Activated CD4-positive, alpha-beta T cell treated with anti-CD3 and anti-CD28 coated beads for 36 hours (primary cell): ENCODE data around the gene FERMT3. TPM values are rescaled to one million over a fixed set of nuclear protein-coding genes. Genes with fewer than 3 reads are reported as not detected.

Experiments used
- ATAC-seq: fragments of 200-7000 bp; cut with Tn5 transposase; one replicate; pipeline ENCODE4 v1.10.0; 2021; ENCODE audit warnings: mild to moderate bottlenecking, moderate library complexity
- CTCF ChIA-PET: fragments of 350-600 bp; sonication (Branson Sonifier 250); formaldehyde crosslinking; loops from one replicate; lab custom pipeline; 2021; ENCODE audit warnings: antibody characterized with exemption; lab: Charles Lee
- POLR2A ChIA-PET: fragments of 350-600 bp; sonication (Branson Sonifier 250); formaldehyde crosslinking; loops from one replicate; lab custom pipeline; 2021; ENCODE audit warnings: antibody characterized with exemption, inconsistent platforms; lab: Charles Lee
- DNase-seq: peaks from one replicate; pipeline ENCODE4 v3.0.0-alpha.2; 2020
- H3K27ac Mint-ChIP-seq: one replicate; pipeline ENCODE4 v1.8.0; 2021; ENCODE audit warnings: mixed read lengths
- H3K27me3 Mint-ChIP-seq: one replicate; pipeline ENCODE4 v1.8.0; 2021; ENCODE audit warnings: mixed read lengths
- H3K36me3 Mint-ChIP-seq: one replicate; pipeline ENCODE4 v1.8.0; 2021; ENCODE audit warnings: low read depth, mixed read lengths
- H3K4me1 Mint-ChIP-seq: one replicate; pipeline ENCODE4 v1.8.0; 2021; ENCODE audit warnings: mixed read lengths
- H3K4me3 Mint-ChIP-seq: one replicate; pipeline ENCODE4 v1.8.0; 2021; ENCODE audit warnings: mild to moderate bottlenecking, moderate library complexity, mixed read lengths
- H3K9me3 Mint-ChIP-seq: one replicate; pipeline ENCODE4 v1.8.0; 2021; ENCODE audit warnings: low read depth, mixed read lengths
- intact Hi-C, 2 experiments: fragments of 100-400 bp; cut with DNase I in 1 of 2; cut with micrococcal nuclease in 1 of 2; formaldehyde crosslinking; loops; one replicate each; pipeline versions ENCODE4 v1.14.2 to v1.15.1; 2022 to 2024; cut with DNase I, micrococcal nuclease
- total RNA-seq, 2 experiments: library from RNA; stranded (reverse); gene quantifications; one replicate each; pipeline ENCODE4 v1.2.3, GENCODE V29; 2021

FERMT3 gene
- total RNA-seq, 2 experiments from 2014 or later: 182 to 184 TPM

DNA sequence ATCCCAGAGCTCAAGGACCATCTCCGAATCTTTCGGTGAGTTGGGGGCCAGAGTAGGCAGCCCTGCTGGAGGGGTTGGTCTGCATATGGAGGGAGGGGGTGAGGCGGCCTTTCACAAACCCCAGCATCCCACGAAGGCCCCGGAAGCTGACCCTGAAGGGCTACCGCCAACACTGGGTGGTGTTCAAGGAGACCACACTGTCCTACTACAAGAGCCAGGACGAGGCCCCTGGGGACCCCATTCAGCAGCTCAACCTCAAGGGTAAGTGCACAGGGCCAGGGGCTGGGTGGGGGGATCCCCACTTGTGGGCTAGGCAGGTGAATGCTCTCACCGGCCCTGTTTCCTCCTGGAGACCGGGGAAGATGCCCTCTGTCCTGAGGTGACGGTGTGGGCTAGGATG is 13.2 kb downstream of the FERMT3 start:
- ATAC-seq (no peak), DNase-seq (no peak)
- CTCF ChIA-PET: no interaction called here

GRCh38 chr11:64220271-64220670 is 13.8 kb downstream of the FERMT3 start:
- peaks cover 31% of the 10 kb centered on the region for H3K36me3 Mint-ChIP-seq
- no peak for DNase-seq
- intact Hi-C loops: no loop called here
- H3K27ac Mint-ChIP-seq: no peak overlapping the region
- CTCF ChIA-PET: no interaction called here
- peaks cover 6% of the 10 kb centered on the region for H3K4me1 Mint-ChIP-seq
- no peak for ATAC-seq
- POLR2A ChIA-PET: no interaction called here
- no peaks in the 10 kb centered on the region for H3K27me3 Mint-ChIP-seq
- no peak overlapping the region for H3K4me3 Mint-ChIP-seq
- H3K9me3 Mint-ChIP-seq: no peaks in the 10 kb centered on the region

More for the DNA sequence above, 13.2 kb downstream of the FERMT3 start:
- POLR2A ChIA-PET: no interaction called here
- H3K27ac Mint-ChIP-seq: no peak overlapping the region
- peaks cover 36% of the 10 kb centered on the region for H3K36me3 Mint-ChIP-seq
- H3K4me1 Mint-ChIP-seq: peaks cover 7% of the 10 kb centered on the region
- H3K4me3 Mint-ChIP-seq: no peak overlapping the region
- no peaks in the 10 kb centered on the region for H3K27me3 Mint-ChIP-seq
- no peaks in the 10 kb centered on the region for H3K9me3 Mint-ChIP-seq
- intact Hi-C loops: no loop called here

DNA sequence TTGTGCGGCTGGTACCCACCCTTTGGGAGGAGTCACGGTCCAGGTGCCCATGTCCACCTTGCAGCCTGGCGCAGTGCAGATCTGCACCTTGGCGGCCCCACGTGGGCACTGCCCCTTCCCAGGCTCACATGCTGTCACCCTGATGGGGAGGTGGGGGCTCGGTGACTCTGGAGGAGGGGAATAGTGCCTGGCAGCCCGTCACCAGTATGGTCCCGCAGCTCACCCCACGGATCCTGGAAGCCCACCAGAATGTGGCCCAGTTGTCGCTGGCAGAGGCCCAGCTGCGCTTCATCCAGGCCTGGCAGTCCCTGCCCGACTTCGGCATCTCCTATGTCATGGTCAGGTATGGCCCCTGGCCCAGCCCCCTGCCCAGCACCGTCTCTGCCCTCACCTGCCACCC is 14.3 kb downstream of the FERMT3 start:
- POLR2A ChIA-PET: no interaction called here
- DNase-seq (no peak), ATAC-seq (no peak)
- CTCF ChIA-PET: no interaction called here
- peaks cover 29% of the 10 kb centered on the region for H3K36me3 Mint-ChIP-seq
- no peak overlapping the region for H3K4me3 Mint-ChIP-seq
- no peak overlapping the region for H3K27ac Mint-ChIP-seq
- no peaks in the 10 kb centered on the region for H3K27me3 Mint-ChIP-seq
- intact Hi-C loops: no loop called here
- peaks cover 6% of the 10 kb centered on the region for H3K4me1 Mint-ChIP-seq
- no peaks in the 10 kb centered on the region for H3K9me3 Mint-ChIP-seq

- intact Hi-C loops: no loop called here
- Mint-ChIP-seq H3K9me3 (no peaks in the 10 kb centered on the region), H3K4me1 (peaks cover 11% of the 10 kb centered on the region), H3K36me3 (peaks cover 20% of the 10 kb centered on the region), H3K27me3 (no peaks in the 10 kb centered on the region), H3K27ac (no peak overlapping the region), H3K4me3 (no peak overlapping the region)
- ChIA-PET POLR2A (interaction anchor here (4.4 kb wide), 1 partner anchor 16 kb away, joined by 28 read pairs; the partner anchor contains the start of gene FERMT3), CTCF (interaction anchor here (0.8 kb wide), 1 partner anchor 8 kb away, joined by 3 read pairs; no protein-coding TSS in a partner anchor)
- DNase-seq: no peak
- no peak for ATAC-seq
Observed at GRCh38 chr11:64222651-64223000, 16.1 kb downstream of the FERMT3 start.

DNA sequence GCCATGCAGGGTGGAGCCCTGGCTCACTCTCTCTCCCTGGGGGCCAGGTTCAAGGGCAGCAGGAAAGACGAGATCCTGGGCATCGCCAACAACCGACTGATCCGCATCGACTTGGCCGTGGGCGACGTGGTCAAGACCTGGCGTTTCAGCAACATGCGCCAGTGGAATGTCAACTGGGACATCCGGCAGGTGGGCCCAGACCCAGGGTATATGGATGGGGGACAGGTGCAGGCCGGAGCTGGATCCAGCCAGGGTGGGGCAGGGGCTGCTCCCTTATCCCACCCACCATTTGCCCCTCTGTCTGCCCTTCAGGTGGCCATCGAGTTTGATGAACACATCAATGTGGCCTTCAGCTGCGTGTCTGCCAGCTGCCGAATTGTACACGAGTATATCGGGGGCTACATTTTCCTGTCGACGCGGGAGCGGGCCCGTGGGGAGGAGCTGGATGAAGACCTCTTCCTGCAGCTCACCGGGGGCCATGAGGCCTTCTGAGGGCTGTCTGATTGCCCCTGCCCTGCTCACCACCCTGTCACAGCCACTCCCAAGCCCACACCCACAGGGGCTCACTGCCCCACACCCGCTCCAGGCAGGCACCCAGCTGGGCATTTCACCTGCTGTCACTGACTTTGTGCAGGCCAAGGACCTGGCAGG is 16.6 kb downstream of the FERMT3 start:
- ChIA-PET CTCF (interaction anchor here (0.6 to 1.5 kb wide), 9 partner anchors 8 to 602 kb away, joined by 3 to 6 read pairs (median 4); partner anchors contain the start of genes FERMT3, PRDX5 and TRMT112), POLR2A (interaction anchor here (0.5 to 4.4 kb wide), 2 partner anchors 11 to 17 kb away, joined by 3 to 28 read pairs; partner anchors contain the start of gene FERMT3)
- intact Hi-C loops: no loop called here
- Mint-ChIP-seq H3K27me3 (no peaks in the 10 kb centered on the region), H3K4me3 (no peak overlapping the region), H3K27ac (no peak overlapping the region), H3K4me1 (peaks cover 16% of the 10 kb centered on the region), H3K9me3 (no peaks in the 10 kb centered on the region), H3K36me3 (peaks cover 18% of the 10 kb centered on the region)
- no peak for ATAC-seq
- DNase-seq: no peak

GRCh38 chr11:64224151-64224890 is 17.8 kb downstream of the FERMT3 start:
- no peaks in the 10 kb centered on the region for H3K9me3 Mint-ChIP-seq
- H3K4me3 Mint-ChIP-seq: peak overlapping the region; percentile 87
- no peak overlapping the region for H3K27ac Mint-ChIP-seq
- no peak for DNase-seq
- no peaks in the 10 kb centered on the region for H3K27me3 Mint-ChIP-seq
- peaks cover 25% of the 10 kb centered on the region for H3K4me1 Mint-ChIP-seq
- H3K36me3 Mint-ChIP-seq: peaks cover 14% of the 10 kb centered on the region
- CTCF ChIA-PET: interaction anchor here (0.5 to 1.5 kb wide), 8 partner anchors 8 to 600 kb away, joined by 3 to 6 read pairs (median 4); partner anchors contain the start of genes FERMT3, FKBP2, PRDX5 and TRMT112
- ATAC-seq: no peak
- POLR2A ChIA-PET: interaction anchor here (4.4 kb wide), 1 partner anchor 18 kb away, joined by 28 read pairs; the partner anchor contains the start of gene FERMT3
- intact Hi-C loops: no loop called here

DNA sequence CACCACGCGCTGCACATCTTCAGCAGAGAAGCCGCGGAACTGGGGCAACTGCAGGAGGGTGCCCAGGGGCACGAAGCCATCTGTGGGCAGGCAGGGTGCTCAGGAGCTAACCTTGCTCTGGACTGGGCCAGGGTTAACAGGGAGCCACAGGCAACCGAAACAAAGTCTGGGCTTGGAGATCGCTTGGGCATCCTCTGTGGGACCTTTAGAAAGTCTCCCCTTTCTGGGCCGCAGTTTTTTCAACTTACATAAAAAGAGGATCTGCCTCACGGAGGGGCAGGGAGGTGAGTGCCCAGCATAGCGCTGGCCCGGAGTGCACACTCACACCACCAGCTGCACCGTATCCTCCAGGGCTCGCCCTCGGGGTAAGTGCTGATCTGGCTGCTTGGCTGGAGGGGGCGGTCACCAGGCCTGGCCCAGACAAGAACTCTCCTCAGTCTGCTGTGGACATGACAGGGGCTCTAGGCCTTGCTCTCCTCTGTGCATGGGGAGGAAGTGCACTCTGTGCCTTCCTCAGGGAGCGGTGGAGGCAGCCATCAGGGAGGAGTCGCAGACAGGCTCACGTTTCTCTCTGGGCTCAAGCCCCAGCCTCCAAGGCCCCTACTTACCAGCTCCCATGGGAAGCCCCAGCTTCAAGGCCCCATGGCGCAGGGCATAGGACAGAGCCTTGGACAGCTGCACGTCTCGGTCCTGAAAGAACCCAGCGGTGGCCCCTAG is 18.5 kb downstream of the FERMT3 start:
- peaks cover 32% of the 10 kb centered on the region for H3K4me1 Mint-ChIP-seq
- DNase-seq: no peak
- ChIA-PET POLR2A (interaction anchor here (0.8 to 4.4 kb wide), 2 partner anchors 18 to 40 kb away, joined by 3 to 28 read pairs; partner anchors contain the start of genes FERMT3 and STIP1), CTCF (interaction anchor here (1.5 kb wide), 1 partner anchor 17 kb away, joined by 4 read pairs; no protein-coding TSS in a partner anchor)
- H3K9me3 Mint-ChIP-seq: no peaks in the 10 kb centered on the region
- ATAC-seq: no peak
- no peaks in the 10 kb centered on the region for H3K27me3 Mint-ChIP-seq
- H3K36me3 Mint-ChIP-seq: peaks cover 15% of the 10 kb centered on the region
- intact Hi-C loops: loop anchor here in 1 of 2 experiments (1.0 kb wide), 1 partner anchor 18 kb away; no protein-coding TSS in a partner anchor
- peak overlapping the region; percentile 87 for H3K4me3 Mint-ChIP-seq
- peak overlapping the region; percentile 85 for H3K27ac Mint-ChIP-seq

GRCh38 chr11:64225608-64226506 is 19.3 kb downstream of the FERMT3 start, which contains the start of the genes NUDT22 and TRPT1:
TSS of gene NUDT22 (plus strand) at chr11:64226274. CDS start at chr11:64226653, 379 bp downstream.
TSS of gene TRPT1 (minus strand) at chr11:64226186. CDS start at chr11:64225860, 326 bp downstream.
- Mint-ChIP-seq H3K27ac (peak within 1 kb of the TSS; percentile 85), H3K9me3 (no peaks in the 10 kb centered on the region), H3K27me3 (no peaks in the 10 kb centered on the region), H3K4me1 (peaks cover 32% of the 10 kb centered on the region), H3K4me3 (peak within 1 kb of the TSS; percentile 87), H3K36me3 (peaks cover 15% of the 10 kb centered on the region)
- ChIA-PET POLR2A (interaction anchor here (0.6 to 4.4 kb wide), 6 partner anchors 15 to 275 kb away, joined by 3 to 28 read pairs (median 5); partner anchors contain the start of genes FERMT3, FKBP2, PRDX5 and STIP1), CTCF (interaction anchor here (0.6 to 2.5 kb wide), 9 partner anchors 8 to 91 kb away, joined by 3 to 30 read pairs (median 4); partner anchors contain the start of gene FERMT3)
- ATAC-seq (peak; percentile 72), DNase-seq (peak; percentile 96)
- intact Hi-C loops: loop anchor here (1.0 to 2.0 kb wide), 11 partner anchors 15 to 92 kb away; partner anchors contain the start of genes FKBP2 (in 2 of the 2), STIP1 (in 2 of the 2), ESRRA (in 1 of the 2) and GPR137 (in 1 of the 2)

DNA sequence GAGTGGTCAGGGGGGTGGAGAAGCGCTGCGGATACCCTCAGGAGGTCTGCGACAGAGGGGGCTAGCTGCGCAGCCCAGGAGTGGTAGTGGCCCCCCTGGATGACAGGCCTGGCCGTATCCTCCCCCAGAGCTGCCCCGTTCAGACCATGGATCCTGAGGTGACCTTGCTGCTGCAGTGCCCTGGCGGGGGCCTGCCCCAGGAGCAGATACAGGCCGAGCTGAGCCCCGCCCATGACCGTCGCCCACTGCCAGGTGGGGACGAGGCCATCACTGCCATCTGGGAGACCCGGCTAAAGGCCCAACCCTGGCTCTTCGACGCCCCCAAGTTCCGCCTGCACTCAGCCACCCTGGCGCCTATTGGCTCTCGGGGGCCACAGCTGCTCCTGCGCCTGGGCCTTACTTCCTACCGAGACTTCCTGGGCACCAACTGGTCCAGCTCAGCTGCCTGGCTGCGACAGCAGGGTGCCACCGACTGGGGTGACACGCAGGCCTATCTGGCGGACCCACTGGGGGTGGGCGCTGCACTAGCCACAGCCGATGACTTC is 20.1 kb downstream of the FERMT3 start:
- Mint-ChIP-seq H3K4me3 (peak overlapping the region; percentile 87), H3K36me3 (peaks cover 10% of the 10 kb centered on the region), H3K27me3 (no peaks in the 10 kb centered on the region), H3K4me1 (peaks cover 36% of the 10 kb centered on the region), H3K27ac (peak overlapping the region; percentile 82), H3K9me3 (no peaks in the 10 kb centered on the region)
- intact Hi-C loops: loop anchor here (1.0 to 2.0 kb wide), 11 partner anchors 14 to 92 kb away; partner anchors contain the start of genes FKBP2 (in 2 of the 2), STIP1 (in 2 of the 2), ESRRA (in 1 of the 2) and GPR137 (in 1 of the 2)
- ChIA-PET POLR2A (interaction anchor here (0.6 to 4.4 kb wide), 7 partner anchors 15 to 785 kb away, joined by 3 to 28 read pairs (median 5); partner anchors contain the start of genes FERMT3, FKBP2 and PRDX5), CTCF (interaction anchor here (0.6 to 2.5 kb wide), 11 partner anchors 9 to 90 kb away, joined by 3 to 30 read pairs (median 4); partner anchors contain the start of gene FERMT3)
- ATAC-seq (peak; percentile 43), DNase-seq (peak; percentile 81)
